HEK293T (cell line): ENCODE measurements around the gene CDHR3.

Experiments
- CTCF ChIA-PET: fragments of 350-600 bp; formaldehyde crosslinking; extraction: SDS; loops from one replicate; lab custom pipeline; 2021; ENCODE audit warnings: antibody characterized with exemption, inconsistent platforms; lab: Yijun Ruan, JAX
- POLR2A ChIA-PET: fragments of 350-600 bp; formaldehyde crosslinking; extraction: SDS; loops from one replicate; lab custom pipeline; 2020; ENCODE audit warnings: antibody characterized with exemption, inconsistent platforms; lab: Yijun Ruan, JAX
- DNase-seq: peaks from one replicate; pipeline ENCODE4 v3.0.0; 2012; ENCODE audit warnings: mixed read lengths; ENCODE audit errors: extremely low spot score
- ARNT ChIP-seq: fragments of 450-650 bp; IDR thresholded peaks from 2 replicates; pipeline ENCODE4 v1.6.1; 2017; ENCODE audit warnings: mild to moderate bottlenecking
- BHLHE40 ChIP-seq: fragments of 450-650 bp; IDR thresholded peaks from 2 replicates; pipeline ENCODE4 v1.6.1; 2016; ENCODE audit warnings: mild to moderate bottlenecking, moderate library complexity, borderline replicate concordance
- CTBP1 ChIP-seq: fragments of 450-650 bp; IDR thresholded peaks from 2 replicates; pipeline ENCODE4 v1.6.1; 2016; ENCODE audit warnings: borderline replicate concordance
- ELF4 ChIP-seq: fragments of 450-650 bp; IDR thresholded peaks from 2 replicates; pipeline ENCODE4 v1.6.1; 2017; ENCODE audit warnings: antibody characterized with exemption
- FOXA1 ChIP-seq: fragments of 450-650 bp; IDR thresholded peaks from 2 replicates; pipeline ENCODE4 v1.6.1; 2016; ENCODE audit warnings: mild to moderate bottlenecking
- FOXK2 ChIP-seq: fragments of 450-650 bp; IDR thresholded peaks from 2 replicates; pipeline ENCODE4 v1.6.1; 2016; ENCODE audit warnings: mild to moderate bottlenecking
- FOXM1 ChIP-seq: fragments of 450-650 bp; IDR thresholded peaks from 2 replicates; pipeline ENCODE4 v1.6.1; 2017; ENCODE audit warnings: mild to moderate bottlenecking, borderline replicate concordance
- HDGF ChIP-seq: fragments of 450-650 bp; IDR thresholded peaks from 2 replicates; pipeline ENCODE4 v1.6.1; 2017; ENCODE audit warnings: antibody characterized with exemption, borderline replicate concordance
- L3MBTL2 ChIP-seq: fragments of 450-650 bp; conservative IDR thresholded peaks from 2 replicates; pipeline ENCODE4 v1.6.1; 2016; ENCODE audit warnings: mild to moderate bottlenecking
- LEF1 ChIP-seq: fragments of 450-650 bp; IDR thresholded peaks from 2 replicates; pipeline ENCODE4 v1.6.1; 2017; ENCODE audit warnings: mild to moderate bottlenecking, borderline replicate concordance
- NFRKB ChIP-seq: fragments of 450-650 bp; IDR thresholded peaks from 2 replicates; pipeline ENCODE4 v1.6.1; 2016; ENCODE audit warnings: mild to moderate bottlenecking, moderate library complexity
- PKNOX1 ChIP-seq: fragments of 450-650 bp; IDR thresholded peaks from 2 replicates; pipeline ENCODE4 v1.6.1; 2016
- SP1 ChIP-seq: fragments of 450-650 bp; IDR thresholded peaks from 2 replicates; pipeline ENCODE4 v1.6.1; 2017
- SUZ12 ChIP-seq: fragments of 450-650 bp; IDR thresholded peaks from 2 replicates; pipeline ENCODE4 v1.6.1; 2016; ENCODE audit warnings: mild to moderate bottlenecking
- TARDBP ChIP-seq: fragments of 450-650 bp; IDR thresholded peaks from 2 replicates; pipeline ENCODE4 v1.6.1; 2016
- ZNF384 ChIP-seq: fragments of 450-650 bp; IDR thresholded peaks from 2 replicates; pipeline ENCODE4 v1.6.1; 2016

CDHR3 gene

GRCh38 chr7:106017657-106018056, 54.6 kb downstream of the CDHR3 start:
- no peak for TF ChIP-seq CTBP1
- TF ChIP-seq L3MBTL2, result no peak
- ChIA-PET POLR2A (no interaction called here), CTCF (interaction anchor here (0.6 kb wide), 1 partner anchor 487 kb away, joined by 3 read pairs; no protein-coding TSS in a partner anchor)
- DNase-seq, result no peak

GRCh38 chr7:106018566-106019469, 55.8 kb downstream of the CDHR3 start:
- ChIA-PET POLR2A (no interaction called here), CTCF (interaction anchor here (0.6 to 1.7 kb wide), 4 partner anchors 10 to 1686 kb away, joined by 3 to 4 read pairs (median 4); no protein-coding TSS in a partner anchor)
- no peak for DNase-seq
- no peak for TF ChIP-seq HDGF
- TF ChIP-seq TARDBP, result no peak
- TF ChIP-seq FOXK2, result no peak
- no peak for TF ChIP-seq BHLHE40
- TF ChIP-seq LEF1, result no peak
- no peak for TF ChIP-seq PKNOX1
- no peak for TF ChIP-seq ZNF384
- TF ChIP-seq L3MBTL2, result no peak
- TF ChIP-seq ELF4, result no peak
- TF ChIP-seq CTBP1, result no peak

GRCh38 chr7:106019470-106019820, 56.4 kb downstream of the CDHR3 start:
- ChIA-PET POLR2A (no interaction called here), CTCF (interaction anchor here (0.6 to 1.7 kb wide), 4 partner anchors 9 to 1686 kb away, joined by 3 to 4 read pairs (median 4); no protein-coding TSS in a partner anchor)
- DNase-seq, result no peak
- TF ChIP-seq FOXK2, result no peak
- no peak for TF ChIP-seq CTBP1
- TF ChIP-seq NFRKB, result no peak
- no peak for TF ChIP-seq ELF4

- DNase-seq, result peak; percentile 18
- CTCF ChIA-PET, result interaction anchor here (0.6 to 1.0 kb wide), 2 partner anchors 12 to 24 kb away, joined by 3 to 4 read pairs; no protein-coding TSS in a partner anchor
- TF ChIP-seq L3MBTL2, result 0 out of 2 replicates have a peak, but pooled peaks have one; percentile 37
- TF ChIP-seq ZNF384, result no peak
- no peak for TF ChIP-seq BHLHE40
- no peak for TF ChIP-seq SUZ12
- no peak for TF ChIP-seq HDGF
- POLR2A ChIA-PET, result no interaction called here
Measured at GRCh38 chr7:106021151-106022067, 58.3 kb downstream of the CDHR3 start.

- no peak for DNase-seq
- ChIA-PET POLR2A (no interaction called here), CTCF (no interaction called here)
- TF ChIP-seq LEF1 (no peak), ZNF384 (no peak), FOXA1 (no peak), PKNOX1 (no peak), TARDBP (no peak), HDGF (no peak), FOXK2 (no peak), SUZ12 (no peak), ELF4 (no peak), CTBP1 (no peak), ARNT (no peak), FOXM1 (no peak), BHLHE40 (no peak), L3MBTL2 (no peak), SP1 (no peak), NFRKB (no peak)
Measured at GRCh38 chr7:106022193-106022821, 59.2 kb downstream of the CDHR3 start.
